ENCODE data around the gene TYRO3.

TYRO3 gene

GRCh38 chr15:41603941-41604911 lies 45.2 kb downstream of the TYRO3 start (continued):
- TF ChIP-seq ESRRG (CRISPR knock-in tag; IDR thresholded peaks at IDR 0.05) (no peak), RARB (CRISPR knock-in tag; IDR thresholded peaks at IDR 0.05) (no peak)
- TF ChIP-seq, protein P1, sequence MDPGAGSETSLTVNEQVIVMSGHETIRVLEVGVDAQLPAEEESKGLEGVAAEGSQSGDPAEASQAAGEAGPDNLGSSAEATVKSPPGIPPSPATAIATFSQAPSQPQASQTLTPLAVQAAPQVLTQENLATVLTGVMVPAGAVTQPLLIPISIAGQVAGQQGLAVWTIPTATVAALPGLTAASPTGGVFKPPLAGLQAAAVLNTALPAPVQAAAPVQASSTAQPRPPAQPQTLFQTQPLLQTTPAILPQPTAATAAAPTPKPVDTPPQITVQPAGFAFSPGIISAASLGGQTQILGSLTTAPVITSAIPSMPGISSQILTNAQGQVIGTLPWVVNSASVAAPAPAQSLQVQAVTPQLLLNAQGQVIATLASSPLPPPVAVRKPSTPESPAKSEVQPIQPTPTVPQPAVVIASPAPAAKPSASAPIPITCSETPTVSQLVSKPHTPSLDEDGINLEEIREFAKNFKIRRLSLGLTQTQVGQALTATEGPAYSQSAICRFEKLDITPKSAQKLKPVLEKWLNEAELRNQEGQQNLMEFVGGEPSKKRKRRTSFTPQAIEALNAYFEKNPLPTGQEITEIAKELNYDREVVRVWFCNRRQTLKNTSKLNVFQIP (CRISPR knock-in tag; IDR thresholded peaks at IDR 0.05; ENCODE audit: borderline replicate concordance, low read depth) = no peak

DNA sequence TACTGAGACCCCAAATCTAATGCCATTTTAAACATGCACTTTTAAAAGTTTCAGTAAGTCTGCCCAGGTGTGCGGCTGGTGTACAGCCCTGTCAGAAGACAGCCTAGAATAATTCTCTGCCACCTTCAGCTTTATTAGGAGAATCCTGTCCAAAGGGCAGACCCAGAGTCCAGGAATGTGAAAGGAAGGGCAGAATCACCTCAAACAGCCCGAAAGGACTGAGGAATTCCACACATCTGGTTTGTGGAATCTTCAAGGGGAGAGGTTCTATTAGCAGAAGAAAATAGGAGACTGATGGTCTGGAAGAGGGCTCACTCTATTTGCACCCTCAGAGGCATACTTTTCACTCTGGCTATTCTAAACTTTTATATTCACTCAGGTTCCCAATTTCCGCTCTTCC lies 46.6 kb downstream of the TYRO3 start:
- no peak for ATAC-seq
- TF ChIP-seq SNAI2 (CRISPR knock-in tag; IDR thresholded peaks at IDR 0.05) = no peak
- no peak for TF ChIP-seq ZNF8 (CRISPR knock-in tag; IDR thresholded peaks at IDR 0.05)
- no peak for TF ChIP-seq ESRRG (CRISPR knock-in tag; IDR thresholded peaks at IDR 0.05)
- no peak for TF ChIP-seq PPARA (CRISPR knock-in tag; IDR thresholded peaks at IDR 0.05; ENCODE audit: borderline replicate concordance)
- no peak for TF ChIP-seq CSDC2 (CRISPR knock-in tag; IDR thresholded peaks at IDR 0.05)
- TF ChIP-seq ZNF565 (CRISPR knock-in tag; conservative IDR thresholded peaks at IDR 0.05; ENCODE audit: low read depth) = no peak
- no peak for TF ChIP-seq TCF4 (CRISPR knock-in tag; IDR thresholded peaks at IDR 0.05; ENCODE audit: borderline replicate concordance)
- no peak for TF ChIP-seq RARB (CRISPR knock-in tag; IDR thresholded peaks at IDR 0.05)

- TF ChIP-seq ZNF70 (CRISPR knock-in tag; IDR thresholded peaks at IDR 0.05) = peak; percentile 38; the same call in 1 of the 2 replicates
- TF ChIP-seq CSDC2 (CRISPR knock-in tag; IDR thresholded peaks at IDR 0.05) = no peak
- no peak for TF ChIP-seq PPARA (CRISPR knock-in tag; IDR thresholded peaks at IDR 0.05; ENCODE audit: borderline replicate concordance)
- TF ChIP-seq, protein P1 (CRISPR knock-in tag; IDR thresholded peaks at IDR 0.05; ENCODE audit: borderline replicate concordance, low read depth) = no peak
- ATAC-seq = peak; percentile 76
These were observed 48.0 kb downstream of the TYRO3 start for GRCh38 chr15:41606997-41607396.

DNA sequence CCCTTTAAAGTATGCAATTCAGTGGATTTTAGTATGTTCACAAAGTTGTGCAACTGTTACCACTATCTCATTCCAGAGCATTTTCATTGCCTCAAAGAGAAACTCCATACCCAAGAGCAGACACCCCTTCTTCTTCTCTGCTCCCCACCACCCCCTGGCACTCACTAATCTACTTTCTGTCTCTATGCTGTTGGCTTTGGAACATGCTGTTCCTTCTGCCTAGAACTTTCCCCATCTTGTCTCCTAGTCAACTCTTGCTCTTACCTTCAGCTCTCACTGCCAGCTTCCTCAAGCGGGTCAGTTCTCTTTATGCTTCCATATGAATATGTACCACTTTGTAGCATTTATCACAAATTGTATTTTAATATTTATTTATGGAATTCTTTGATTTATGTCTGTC lies 50.1 kb downstream of the TYRO3 start:
- TF ChIP-seq ZFP3 (CRISPR knock-in tag; IDR thresholded peaks at IDR 0.05) = no peak
- ATAC-seq = no peak

GRCh38 chr15:41610048-41610447 lies 51.0 kb downstream of the TYRO3 start:
- ATAC-seq = no peak
- TF ChIP-seq ZNF565 (CRISPR knock-in tag; conservative IDR thresholded peaks at IDR 0.05; ENCODE audit: low read depth) (no peak), CSDC2 (CRISPR knock-in tag; IDR thresholded peaks at IDR 0.05) (no peak), ZFP3 (CRISPR knock-in tag; IDR thresholded peaks at IDR 0.05) (no peak), ARNTL (CRISPR knock-in tag; IDR thresholded peaks at IDR 0.05; ENCODE audit: borderline replicate concordance, low read depth) (no peak)

DNA sequence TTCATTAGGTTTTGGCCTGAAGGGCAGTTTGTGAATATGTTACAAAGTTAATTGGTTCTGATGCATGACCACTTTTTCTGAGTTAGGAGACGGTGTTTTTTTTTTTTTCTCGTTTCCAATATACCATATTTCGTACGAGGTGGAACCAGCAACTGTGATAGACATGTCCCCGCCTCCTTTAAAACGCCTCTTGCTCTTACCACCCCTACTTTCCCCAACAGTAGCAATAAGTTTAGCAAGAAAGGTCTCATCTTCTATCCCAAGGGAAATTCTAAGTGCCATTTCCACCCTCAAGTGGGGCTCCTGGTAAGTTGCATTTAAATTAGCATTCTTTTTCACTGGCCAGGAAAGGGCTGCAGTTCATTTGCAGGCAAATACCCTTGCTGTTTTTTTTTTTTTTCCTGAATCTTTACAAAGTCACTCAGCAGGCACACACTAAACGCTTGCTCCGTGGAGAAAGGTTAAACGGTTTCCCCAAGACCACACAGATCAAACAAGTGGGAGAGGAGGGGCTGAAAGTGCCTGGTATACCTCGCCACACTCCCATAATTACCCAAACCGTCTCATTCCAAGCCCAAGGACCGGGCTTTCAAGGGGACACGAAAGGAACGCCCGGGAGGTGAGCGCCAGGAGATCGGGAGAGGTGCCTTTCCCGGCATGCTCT lies 61.7 kb downstream of the TYRO3 start:
- ATAC-seq = no peak; the same call in 2 of the 3 replicates
- TF ChIP-seq, protein P2, sequence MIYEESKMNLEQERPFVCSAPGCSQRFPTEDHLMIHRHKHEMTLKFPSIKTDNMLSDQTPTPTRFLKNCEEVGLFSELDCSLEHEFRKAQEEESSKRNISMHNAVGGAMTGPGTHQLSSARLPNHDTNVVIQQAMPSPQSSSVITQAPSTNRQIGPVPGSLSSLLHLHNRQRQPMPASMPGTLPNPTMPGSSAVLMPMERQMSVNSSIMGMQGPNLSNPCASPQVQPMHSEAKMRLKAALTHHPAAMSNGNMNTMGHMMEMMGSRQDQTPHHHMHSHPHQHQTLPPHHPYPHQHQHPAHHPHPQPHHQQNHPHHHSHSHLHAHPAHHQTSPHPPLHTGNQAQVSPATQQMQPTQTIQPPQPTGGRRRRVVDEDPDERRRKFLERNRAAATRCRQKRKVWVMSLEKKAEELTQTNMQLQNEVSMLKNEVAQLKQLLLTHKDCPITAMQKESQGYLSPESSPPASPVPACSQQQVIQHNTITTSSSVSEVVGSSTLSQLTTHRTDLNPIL (CRISPR knock-in tag; IDR thresholded peaks at IDR 0.05; ENCODE audit: low read depth) = no peak
- TF ChIP-seq BACH2 (CRISPR knock-in tag; IDR thresholded peaks at IDR 0.05; ENCODE audit: borderline replicate concordance) = no peak
- TF ChIP-seq, protein P1 (CRISPR knock-in tag; IDR thresholded peaks at IDR 0.05; ENCODE audit: borderline replicate concordance, low read depth) = no peak
- TF ChIP-seq PPARA (CRISPR knock-in tag; IDR thresholded peaks at IDR 0.05; ENCODE audit: borderline replicate concordance) = no peak

Measured in SK-N-SH treated with all-trans-retinoic acid at 6 μM for 48 hours (cell line).